H9 (cell line): Measurements from ENCODE around the gene ZNF609. TPM values are rescaled to one million over a fixed set of nuclear protein-coding genes. Genes with fewer than 3 reads are reported as not detected.

Experiments used
- DNase-seq: peaks from one replicate; pipeline ENCODE4 v3.0.0-alpha.2; 2017
- H2AFZ ChIP-seq: one replicate; pipeline ENCODE4 v1.6.1; 2013; ENCODE audit warnings: mild to moderate bottlenecking, low read length, control low read depth, moderate library complexity
- H2AK5ac ChIP-seq: 2 replicates; pipeline ENCODE4 v1.6.1; 2013; ENCODE audit warnings: low read length, control low read depth, mixed read lengths; ENCODE audit not compliant: insufficient read length
- H2BK120ac ChIP-seq: one replicate; pipeline ENCODE4 v1.6.1; 2013; ENCODE audit warnings: low read depth, mild to moderate bottlenecking, low read length, control low read depth, inconsistent platforms; ENCODE audit not compliant: poor library complexity, severe bottlenecking
- H2BK12ac ChIP-seq: 2 replicates; pipeline ENCODE4 v1.6.1; 2013; ENCODE audit warnings: low read length, control low read depth, mixed read lengths, low read depth; ENCODE audit not compliant: insufficient read length
- H2BK15ac ChIP-seq: 2 replicates; pipeline ENCODE4 v1.6.1; 2013; ENCODE audit warnings: low read depth, low read length, control low read depth
- H2BK20ac ChIP-seq: one replicate; pipeline ENCODE4 v1.6.1; 2013; ENCODE audit warnings: low read depth, mild to moderate bottlenecking, low read length, control low read depth, inconsistent platforms; ENCODE audit not compliant: poor library complexity, severe bottlenecking
- H2BK5ac ChIP-seq: 2 replicates; pipeline ENCODE4 v1.6.1; 2013; ENCODE audit warnings: low read length, control low read depth, mixed read lengths; ENCODE audit not compliant: insufficient read length
- H3K14ac ChIP-seq: 2 replicates; pipeline ENCODE4 v1.6.1; 2013; ENCODE audit warnings: low read length, control low read depth; ENCODE audit not compliant: insufficient read depth
- H3K18ac ChIP-seq: 2 replicates; pipeline ENCODE4 v1.6.1; 2013; ENCODE audit warnings: low read depth, mild to moderate bottlenecking, mixed read lengths, low read length, control low read depth; ENCODE audit not compliant: insufficient read length
- H3K23ac ChIP-seq: 2 replicates; pipeline ENCODE4 v1.6.1; 2013; ENCODE audit warnings: low read length, control low read depth, mixed read lengths, low read depth; ENCODE audit not compliant: insufficient read length
- H3K23me2 ChIP-seq: 2 replicates; pipeline ENCODE4 v1.6.1; 2013; ENCODE audit warnings: low read depth, mild to moderate bottlenecking, mixed read lengths, low read length, control low read depth; ENCODE audit not compliant: insufficient read length, poor library complexity, severe bottlenecking
- H3K27ac ChIP-seq: 2 replicates; pipeline ENCODE4 v1.5.1; 2013; ENCODE audit warnings: low read length, control low read depth, mixed read lengths, low read depth; ENCODE audit not compliant: insufficient read length
- H3K27me3 ChIP-seq: 2 replicates; pipeline ENCODE4 v1.6.1; 2013; ENCODE audit warnings: low read length, control low read depth, inconsistent platforms; ENCODE audit not compliant: insufficient read depth
- H3K4ac ChIP-seq: 2 replicates; pipeline ENCODE4 v1.6.1; 2013; ENCODE audit warnings: low read depth, mild to moderate bottlenecking, control low read depth, inconsistent platforms, low read length, moderate library complexity
- H3K4me1 ChIP-seq: 2 replicates; pipeline ENCODE4 v1.6.1; 2013; ENCODE audit warnings: low read length, control low read depth, inconsistent platforms; ENCODE audit not compliant: insufficient read depth
- H3K4me2 ChIP-seq: 2 replicates; pipeline ENCODE4 v1.6.1; 2013; ENCODE audit warnings: low read length, control low read depth, mixed read lengths; ENCODE audit not compliant: insufficient read length, insufficient read depth
- H3K56ac ChIP-seq: 2 replicates; pipeline ENCODE4 v1.6.1; 2013; ENCODE audit warnings: low read depth, mild to moderate bottlenecking, mixed read lengths, low read length, control low read depth; ENCODE audit not compliant: insufficient read length
- H3K79me1 ChIP-seq: 2 replicates; pipeline ENCODE4 v1.6.1; 2013; ENCODE audit warnings: low read depth, mild to moderate bottlenecking, moderate library complexity, low read length, control low read depth, inconsistent platforms; ENCODE audit not compliant: insufficient read depth, poor library complexity, severe bottlenecking
- H3K79me2 ChIP-seq: 2 replicates; pipeline ENCODE4 v1.6.1; 2013; ENCODE audit warnings: low read length, control low read depth, inconsistent platforms; ENCODE audit not compliant: insufficient read depth
- H3K9ac ChIP-seq: 2 replicates; pipeline ENCODE4 v1.6.1; 2013; ENCODE audit warnings: low read length, control low read depth, mixed read lengths; ENCODE audit not compliant: insufficient read length; ENCODE audit errors: extremely low read depth
- H3K9me3 ChIP-seq: one replicate; pipeline ENCODE4 v1.6.1; 2013; ENCODE audit warnings: low read depth, low read length, inconsistent platforms; ENCODE audit not compliant: control insufficient read depth
- H3T11ph ChIP-seq: one replicate; pipeline ENCODE4 v1.6.1; 2013; ENCODE audit warnings: mild to moderate bottlenecking, low read length, control low read depth, inconsistent platforms
- H4K20me1 ChIP-seq: one replicate; pipeline ENCODE4 v1.6.1; 2013; ENCODE audit not compliant: control insufficient read depth, insufficient read length, insufficient read depth
- H4K5ac ChIP-seq: 2 replicates; pipeline ENCODE4 v1.6.1; 2013; ENCODE audit warnings: low read depth, mild to moderate bottlenecking, mixed read lengths, low read length, control low read depth; ENCODE audit not compliant: insufficient read length
- H4K8ac ChIP-seq: replicated peaks from 2 replicates; pipeline ENCODE4 v1.6.1; 2013; ENCODE audit warnings: low read length, control low read depth, mixed read lengths, low read depth; ENCODE audit not compliant: insufficient read length
- H4K91ac ChIP-seq: 2 replicates; pipeline ENCODE4 v1.6.1; 2013; ENCODE audit warnings: low read depth, mild to moderate bottlenecking, moderate library complexity, mixed read lengths, low read length, control low read depth; ENCODE audit not compliant: insufficient read length
- H3K27ac Mint-ChIP-seq, 3 experiments: 2 replicates in 2 of 3; 3 replicates in 1 of 3; pipeline ENCODE4 v1.8.0; 2020 to 2021; ENCODE audit warnings: mixed read lengths in 3 of 3, mild to moderate bottlenecking in 1 of 3, moderate library complexity in 1 of 3
- H3K27me3 Mint-ChIP-seq: 2 replicates; pipeline ENCODE4 v1.8.0; 2021; ENCODE audit warnings: low read depth, mild to moderate bottlenecking, moderate library complexity, mixed read lengths
- H3K36me3 Mint-ChIP-seq, 3 experiments: 2 replicates in 2 of 3; 3 replicates in 1 of 3; pipeline ENCODE4 v1.8.0; 2020 to 2021; ENCODE audit warnings: low read depth in 3 of 3, mixed read lengths in 3 of 3; ENCODE audit not compliant: insufficient read depth in 1 of 3
- H3K4me1 Mint-ChIP-seq, 2 experiments: 2 replicates each; pipeline ENCODE4 v1.8.0; 2020; ENCODE audit warnings: mixed read lengths in 2 of 2
- H3K4me3 Mint-ChIP-seq, 2 experiments: 2 replicates in 1 of 2; 3 replicates in 1 of 2; pipeline ENCODE4 v1.8.0; 2020 to 2021; ENCODE audit warnings: mild to moderate bottlenecking in 2 of 2, mixed read lengths in 2 of 2, moderate library complexity in 1 of 2
- H3K9me3 Mint-ChIP-seq, 2 experiments: 2 replicates in 1 of 2; 3 replicates in 1 of 2; pipeline ENCODE4 v1.8.0; 2020; ENCODE audit warnings: mild to moderate bottlenecking in 2 of 2, mixed read lengths in 2 of 2, moderate library complexity in 1 of 2
- WGBS: extraction: QIAGEN DNeasy Blood & Tissue Kit; methylation state at CpG from one replicate; pipeline ENCODE4 v1.1.7; 2013; ENCODE audit warnings: missing lambda C conversion rate, low lambda C conversion rate, mixed read lengths; ENCODE audit not compliant: insufficient read length; ENCODE audit errors: extremely low coverage; 5-methylcytosine and 5-hydroxymethylcytosine counted together
- total RNA-seq: library from RNA; stranded (reverse); gene quantifications from 2 replicates; pipeline ENCODE4 v1.2.1, GENCODE V29; 2021
- TF ChIP-seq, protein P1 (sequence below): fragments of 200-600 bp; sonication (generic); conservative IDR thresholded peaks from 3 replicates; pipeline ENCODE4 v1.8.0; 2021; ENCODE audit warnings: antibody characterized with exemption, mild to moderate bottlenecking

The ZNF609 gene
- total RNA-seq, 1 experiment from 2014 or later = 45.3 TPM

GRCh38 chr15:64617727-64618126, 157.3 kb downstream of the ZNF609 start:
- H3K9me3 Mint-ChIP-seq = no peaks in the 10 kb centered on the region
- Histone ChIP-seq H3K9ac (no peak overlapping the region), H3K79me1 (peaks cover 9% of the 10 kb centered on the region), H2AFZ (no peak overlapping the region), H3K18ac (no peak overlapping the region), H2BK15ac (no peak overlapping the region), H4K20me1 (no peaks in the 10 kb centered on the region), H3T11ph (no peak overlapping the region), H3K4ac (no peak overlapping the region), H3K27me3 (no peaks in the 10 kb centered on the region), H2BK12ac (no peak overlapping the region), H4K5ac (no peak overlapping the region), H3K9me3 (no peaks in the 10 kb centered on the region), H4K8ac (no peak overlapping the region), H2BK20ac (no peak overlapping the region), H4K91ac (no peak overlapping the region), H3K56ac (no peak overlapping the region), H3K4me1 (no peaks in the 10 kb centered on the region; the same call in 1 of the 2 replicates), H2BK5ac (no peak overlapping the region), H3K23ac (no peak overlapping the region), H2AK5ac (no peak overlapping the region), H3K14ac (no peak overlapping the region), H3K79me2 (peaks cover 6% of the 10 kb centered on the region; the same call in 1 of the 2 replicates), H3K27ac (no peak overlapping the region), H2BK120ac (no peak overlapping the region), H3K4me2 (no peak overlapping the region), H3K23me2 (no peaks in the 10 kb centered on the region)
- H3K4me1 Mint-ChIP-seq = peaks cover 35% of the 10 kb centered on the region in 2 experiments
- no peak for DNase-seq
- TF ChIP-seq, protein P1, sequence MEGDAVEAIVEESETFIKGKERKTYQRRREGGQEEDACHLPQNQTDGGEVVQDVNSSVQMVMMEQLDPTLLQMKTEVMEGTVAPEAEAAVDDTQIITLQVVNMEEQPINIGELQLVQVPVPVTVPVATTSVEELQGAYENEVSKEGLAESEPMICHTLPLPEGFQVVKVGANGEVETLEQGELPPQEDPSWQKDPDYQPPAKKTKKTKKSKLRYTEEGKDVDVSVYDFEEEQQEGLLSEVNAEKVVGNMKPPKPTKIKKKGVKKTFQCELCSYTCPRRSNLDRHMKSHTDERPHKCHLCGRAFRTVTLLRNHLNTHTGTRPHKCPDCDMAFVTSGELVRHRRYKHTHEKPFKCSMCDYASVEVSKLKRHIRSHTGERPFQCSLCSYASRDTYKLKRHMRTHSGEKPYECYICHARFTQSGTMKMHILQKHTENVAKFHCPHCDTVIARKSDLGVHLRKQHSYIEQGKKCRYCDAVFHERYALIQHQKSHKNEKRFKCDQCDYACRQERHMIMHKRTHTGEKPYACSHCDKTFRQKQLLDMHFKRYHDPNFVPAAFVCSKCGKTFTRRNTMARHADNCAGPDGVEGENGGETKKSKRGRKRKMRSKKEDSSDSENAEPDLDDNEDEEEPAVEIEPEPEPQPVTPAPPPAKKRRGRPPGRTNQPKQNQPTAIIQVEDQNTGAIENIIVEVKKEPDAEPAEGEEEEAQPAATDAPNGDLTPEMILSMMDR = no peak
- H3K27me3 Mint-ChIP-seq = no peaks in the 10 kb centered on the region
- no CpG with 5 or more reads among the region's 1 CpG for WGBS
- H3K27ac Mint-ChIP-seq = peak overlapping the region in 1 of 3 experiments; percentile 88; a peak in 2 of 7 replicates
- peaks cover 1 to 5% (median 1%) of the 10 kb centered on the region in 3 experiments; a peak in 3 of 7 replicates for H3K36me3 Mint-ChIP-seq
- H3K4me3 Mint-ChIP-seq = no peak overlapping the region
